Measurements from ENCODE around the gene GGA1.
A peak's percentile ranks its signal among the peaks of the same experiment; 100 is the strongest.

The GGA1 gene

DNA sequence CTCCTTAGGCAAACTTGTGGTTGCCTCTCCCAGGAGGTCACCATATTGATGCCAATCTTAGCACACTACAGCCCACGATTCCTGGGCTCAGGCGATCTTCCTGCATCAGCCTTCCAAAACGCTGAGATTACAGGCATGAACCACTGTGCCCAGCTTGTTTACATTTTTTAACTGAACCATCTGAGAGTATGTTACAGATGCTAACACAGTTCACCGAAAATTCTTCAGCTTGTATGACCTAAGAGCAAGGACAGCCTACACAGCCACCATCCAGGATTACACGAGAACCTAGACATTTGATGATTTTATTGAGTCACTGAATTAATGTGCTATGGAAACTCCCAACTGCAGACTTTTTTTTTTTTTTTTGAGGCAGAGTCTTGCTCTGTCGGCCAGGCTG lies 61.0 kb downstream of the GGA1 start:
- Histone ChIP-seq H3K27me3 (ENCODE audit: insufficient read depth, low read length) (no peaks in the 10 kb centered on the region), H3K4me1 (ENCODE audit: control insufficient read depth, insufficient read depth, low read length, unreplicated experiment) (no peaks in the 10 kb centered on the region), H2AFZ (ENCODE audit: low read length, unreplicated experiment) (no peak overlapping the region), H3K27ac (ENCODE audit: low read depth, low read length) (no peak overlapping the region), H3K36me3 (ENCODE audit: insufficient read depth, low read length) (no peaks in the 10 kb centered on the region), H3K79me2 (ENCODE audit: control insufficient read depth, insufficient read depth, low read length, unreplicated experiment) (peaks cover under 1% of the 10 kb centered on the region), H3K4me3 (ENCODE audit: low read depth, low read length) (no peak overlapping the region)

- Histone ChIP-seq H3K4me1 (ENCODE audit: control insufficient read depth, insufficient read depth, low read length, unreplicated experiment) (no peaks in the 10 kb centered on the region), H3K27ac (ENCODE audit: low read depth, low read length) (no peak overlapping the region), H2AFZ (ENCODE audit: low read length, unreplicated experiment) (no peak overlapping the region), H3K4me3 (ENCODE audit: low read depth, low read length) (no peak overlapping the region), H3K27me3 (ENCODE audit: insufficient read depth, low read length) (no peaks in the 10 kb centered on the region), H3K36me3 (ENCODE audit: insufficient read depth, low read length) (no peaks in the 10 kb centered on the region), H3K79me2 (ENCODE audit: control insufficient read depth, insufficient read depth, low read length, unreplicated experiment) (peaks cover 17% of the 10 kb centered on the region)
Observed at GRCh38 chr22:37672206-37672919, 63.7 kb downstream of the GGA1 start.

GRCh38 chr22:37672920-37673455 lies 64.4 kb downstream of the GGA1 start:
- H3K79me2 ChIP-seq (ENCODE audit: control insufficient read depth, insufficient read depth, low read length, unreplicated experiment), result peaks cover 21% of the 10 kb centered on the region
- H3K27me3 ChIP-seq (ENCODE audit: insufficient read depth, low read length), result no peaks in the 10 kb centered on the region
- H3K36me3 ChIP-seq (ENCODE audit: insufficient read depth, low read length), result no peaks in the 10 kb centered on the region
- H3K4me1 ChIP-seq (ENCODE audit: control insufficient read depth, insufficient read depth, low read length, unreplicated experiment), result no peaks in the 10 kb centered on the region
- H2AFZ ChIP-seq (ENCODE audit: low read length, unreplicated experiment), result no peak overlapping the region
- no peak overlapping the region for H3K27ac ChIP-seq (ENCODE audit: low read depth, low read length)
- H3K4me3 ChIP-seq (ENCODE audit: low read depth, low read length), result no peak overlapping the region

- Histone ChIP-seq H2AFZ (ENCODE audit: low read length, unreplicated experiment) (no peak overlapping the region), H3K79me2 (ENCODE audit: control insufficient read depth, insufficient read depth, low read length, unreplicated experiment) (peaks cover 26% of the 10 kb centered on the region), H3K27me3 (ENCODE audit: insufficient read depth, low read length) (no peaks in the 10 kb centered on the region), H3K36me3 (ENCODE audit: insufficient read depth, low read length) (no peaks in the 10 kb centered on the region), H3K27ac (ENCODE audit: low read depth, low read length) (no peak overlapping the region), H3K4me1 (ENCODE audit: control insufficient read depth, insufficient read depth, low read length, unreplicated experiment) (peaks cover 3% of the 10 kb centered on the region), H3K4me3 (ENCODE audit: low read depth, low read length) (no peak overlapping the region)
Observed at GRCh38 chr22:37674248-37674647, 65.6 kb downstream of the GGA1 start.

- H2AFZ ChIP-seq (ENCODE audit: low read length, unreplicated experiment), result no peak within 1 kb of the TSS
- peak within 1 kb of the TSS; percentile 94 for H3K4me3 ChIP-seq (ENCODE audit: low read depth, low read length)
- peaks cover 26% of the 10 kb centered on the region for H3K79me2 ChIP-seq (ENCODE audit: control insufficient read depth, insufficient read depth, low read length, unreplicated experiment)
- H3K27ac ChIP-seq (ENCODE audit: low read depth, low read length), result peak within 1 kb of the TSS; percentile 84
- H3K4me1 ChIP-seq (ENCODE audit: control insufficient read depth, insufficient read depth, low read length, unreplicated experiment), result peaks cover 3% of the 10 kb centered on the region
- no peaks in the 10 kb centered on the region for H3K27me3 ChIP-seq (ENCODE audit: insufficient read depth, low read length)
- peaks cover 3% of the 10 kb centered on the region; the same call in 1 of the 2 replicates for H3K36me3 ChIP-seq (ENCODE audit: insufficient read depth, low read length)
Observed at GRCh38 chr22:37674951-37675929, 66.6 kb downstream of the GGA1 start, which contains the start of gene LGALS1. Gene LGALS1 (plus strand): TSS chr22:37675636. CDS start chr22:37675703, 67 bp downstream.

DNA sequence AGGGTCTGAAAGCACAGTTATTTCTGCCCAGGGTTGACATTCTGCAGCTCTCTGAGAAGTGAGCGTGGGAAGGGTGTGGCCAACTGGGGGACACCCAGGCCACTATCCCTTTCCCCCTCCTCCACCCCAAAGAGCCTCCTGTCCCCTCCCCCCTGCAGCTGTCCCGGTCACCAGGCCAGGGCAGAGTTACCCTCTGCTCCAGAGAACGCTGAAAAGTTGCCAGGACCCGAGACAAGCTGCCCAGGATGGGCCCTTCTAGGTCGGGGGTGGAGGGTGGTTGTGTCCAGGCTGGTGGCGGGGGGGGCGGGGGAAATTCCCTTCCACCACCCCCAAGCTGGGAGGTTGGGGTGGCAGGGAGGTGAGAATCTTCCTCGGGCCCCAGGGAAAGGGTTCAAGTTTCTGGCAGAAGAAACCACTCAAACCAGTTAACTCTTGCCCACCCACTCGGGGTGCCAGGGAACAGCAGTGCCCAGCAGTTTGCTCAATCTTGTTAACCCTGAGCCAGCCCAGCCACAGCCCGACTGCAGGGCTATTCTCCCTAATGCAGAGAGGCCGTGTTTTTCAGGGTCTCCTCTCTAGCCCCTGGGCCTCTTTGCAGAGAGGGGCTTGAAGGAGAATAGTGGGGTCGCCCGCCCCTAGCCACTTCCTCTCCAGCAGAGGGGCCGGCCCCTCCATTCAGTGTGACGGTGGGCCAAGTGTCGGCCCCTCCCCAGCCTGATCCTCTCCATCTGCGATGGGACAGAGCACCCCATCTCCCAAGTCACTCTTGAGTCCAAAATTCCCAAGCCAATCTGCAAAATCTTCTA lies 67.5 kb downstream of the GGA1 start:
- Histone ChIP-seq H3K27ac (ENCODE audit: low read depth, low read length) (peak overlapping the region; percentile 84), H3K4me3 (ENCODE audit: low read depth, low read length) (peak overlapping the region; percentile 94), H3K36me3 (ENCODE audit: insufficient read depth, low read length) (peaks cover 3% of the 10 kb centered on the region; the same call in 1 of the 2 replicates), H3K27me3 (ENCODE audit: insufficient read depth, low read length) (no peaks in the 10 kb centered on the region), H3K79me2 (ENCODE audit: control insufficient read depth, insufficient read depth, low read length, unreplicated experiment) (peaks cover 26% of the 10 kb centered on the region), H3K4me1 (ENCODE audit: control insufficient read depth, insufficient read depth, low read length, unreplicated experiment) (peaks cover 9% of the 10 kb centered on the region), H2AFZ (ENCODE audit: low read length, unreplicated experiment) (no peak overlapping the region)

DNA sequence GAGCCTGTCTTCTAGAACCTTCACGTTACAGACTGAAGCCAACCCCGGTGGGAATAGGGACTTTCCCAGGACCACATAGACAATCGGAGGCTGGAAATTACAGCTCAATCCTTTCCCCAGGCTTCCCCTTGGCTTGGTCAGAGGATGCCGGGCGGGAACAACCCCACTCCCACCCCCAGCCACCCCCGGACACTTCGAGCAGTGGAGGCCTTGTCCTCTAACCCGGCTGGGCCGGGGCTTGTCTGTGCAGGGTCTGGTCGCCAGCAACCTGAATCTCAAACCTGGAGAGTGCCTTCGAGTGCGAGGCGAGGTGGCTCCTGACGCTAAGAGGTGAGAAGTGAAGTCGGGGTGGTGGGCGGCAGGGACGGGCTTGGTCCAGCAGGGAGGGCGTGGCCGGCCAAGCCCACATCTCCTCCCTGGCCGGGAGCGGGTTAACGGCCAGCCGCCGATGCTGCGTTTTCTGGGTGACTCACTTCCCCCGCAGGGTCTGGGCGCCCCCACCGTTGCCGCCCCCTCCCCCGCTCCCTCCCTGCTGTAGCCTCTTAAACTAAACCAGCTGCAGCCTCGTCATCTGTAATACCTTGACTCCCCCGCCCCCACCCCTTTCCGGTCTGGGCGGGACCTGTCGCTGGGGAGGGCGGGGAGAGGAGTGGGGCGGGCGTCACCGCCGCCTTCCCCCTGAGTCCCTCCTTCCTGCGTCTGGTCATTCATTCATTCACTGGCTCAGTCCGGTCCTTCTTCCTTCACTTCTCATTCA lies 68.3 kb downstream of the GGA1 start:
- Histone ChIP-seq H3K4me1 (ENCODE audit: control insufficient read depth, insufficient read depth, low read length, unreplicated experiment) (peaks cover 13% of the 10 kb centered on the region), H3K27me3 (ENCODE audit: insufficient read depth, low read length) (no peaks in the 10 kb centered on the region), H3K79me2 (ENCODE audit: control insufficient read depth, insufficient read depth, low read length, unreplicated experiment) (peaks cover 26% of the 10 kb centered on the region), H2AFZ (ENCODE audit: low read length, unreplicated experiment) (no peak overlapping the region), H3K27ac (ENCODE audit: low read depth, low read length) (peak overlapping the region; percentile 84), H3K4me3 (ENCODE audit: low read depth, low read length) (peak overlapping the region; percentile 94), H3K36me3 (ENCODE audit: insufficient read depth, low read length) (peaks cover 3% of the 10 kb centered on the region; the same call in 1 of the 2 replicates)

DNA sequence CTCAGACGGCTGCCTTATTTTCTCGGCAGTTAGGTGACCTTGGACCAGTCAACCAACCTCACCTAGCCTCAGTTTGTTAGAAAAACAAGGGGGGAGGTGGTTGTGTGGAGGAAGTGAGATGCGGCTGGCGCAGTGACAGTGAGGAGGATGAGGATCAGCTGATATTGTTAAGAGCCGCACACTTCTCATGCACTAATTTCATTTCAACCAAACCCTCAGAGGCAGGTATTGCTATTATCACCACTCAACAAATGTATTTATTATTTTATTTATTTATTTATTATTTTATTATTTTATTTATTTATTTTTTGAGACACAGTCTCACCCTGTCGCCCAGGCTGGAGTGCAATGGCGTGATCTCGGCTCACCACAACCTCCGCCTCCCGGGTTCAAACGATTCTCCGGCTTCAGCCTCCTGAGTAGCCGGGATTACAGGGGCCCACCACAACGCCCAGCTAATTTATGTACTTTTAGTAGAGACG lies 68.9 kb downstream of the GGA1 start:
- Histone ChIP-seq H3K36me3 (ENCODE audit: insufficient read depth, low read length) (peaks cover 3% of the 10 kb centered on the region; the same call in 1 of the 2 replicates), H3K4me3 (ENCODE audit: low read depth, low read length) (peak overlapping the region; percentile 94), H3K4me1 (ENCODE audit: control insufficient read depth, insufficient read depth, low read length, unreplicated experiment) (peaks cover 13% of the 10 kb centered on the region), H2AFZ (ENCODE audit: low read length, unreplicated experiment) (no peak overlapping the region), H3K79me2 (ENCODE audit: control insufficient read depth, insufficient read depth, low read length, unreplicated experiment) (peaks cover 26% of the 10 kb centered on the region), H3K27ac (ENCODE audit: low read depth, low read length) (peak overlapping the region; percentile 47), H3K27me3 (ENCODE audit: insufficient read depth, low read length) (no peaks in the 10 kb centered on the region)

DNA sequence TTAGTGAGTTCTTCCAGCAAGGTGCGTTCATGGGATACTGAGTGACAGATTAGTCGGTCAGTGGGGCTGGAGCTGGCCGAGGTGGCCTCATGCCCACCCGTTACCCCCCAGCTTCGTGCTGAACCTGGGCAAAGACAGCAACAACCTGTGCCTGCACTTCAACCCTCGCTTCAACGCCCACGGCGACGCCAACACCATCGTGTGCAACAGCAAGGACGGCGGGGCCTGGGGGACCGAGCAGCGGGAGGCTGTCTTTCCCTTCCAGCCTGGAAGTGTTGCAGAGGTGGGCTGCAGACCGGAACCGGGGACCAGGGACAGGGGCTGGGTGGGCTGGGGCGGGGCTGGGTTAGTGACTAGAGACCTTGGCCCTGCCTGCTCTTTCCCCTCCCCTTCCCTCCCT lies 69.7 kb downstream of the GGA1 start:
- peaks cover 3% of the 10 kb centered on the region; the same call in 1 of the 2 replicates for H3K36me3 ChIP-seq (ENCODE audit: insufficient read depth, low read length)
- H3K4me3 ChIP-seq (ENCODE audit: low read depth, low read length), result peak overlapping the region; percentile 62
- no peak overlapping the region for H3K27ac ChIP-seq (ENCODE audit: low read depth, low read length)
- no peak overlapping the region for H2AFZ ChIP-seq (ENCODE audit: low read length, unreplicated experiment)
- H3K79me2 ChIP-seq (ENCODE audit: control insufficient read depth, insufficient read depth, low read length, unreplicated experiment), result peaks cover 26% of the 10 kb centered on the region
- H3K27me3 ChIP-seq (ENCODE audit: insufficient read depth, low read length), result no peaks in the 10 kb centered on the region
- H3K4me1 ChIP-seq (ENCODE audit: control insufficient read depth, insufficient read depth, low read length, unreplicated experiment), result peaks cover 13% of the 10 kb centered on the region
